ENCODE measurements around the gene CADM1.

- TF ChIP-seq CTCF (conservative IDR thresholded peaks at IDR 0.05; ENCODE audit: low read depth, low read length) (peak; percentile 79), EZH2phosphoT487 (IDR thresholded peaks at IDR 0.05; ENCODE audit: borderline replicate concordance, low read length) (no peak)
Measured at GRCh38 chr11:115324581-115325432, 179.4 kb downstream of the CADM1 start.
